ENCODE data around the gene TRPM3.

The TRPM3 gene

GRCh38 chr9:71121275-71122021, at the start of gene TRPM3:
TSS of gene TRPM3 (minus strand) at chr9:71121621. CDS start at chr9:71121354, 267 bp downstream.
- no peak for DNase-seq

DNA sequence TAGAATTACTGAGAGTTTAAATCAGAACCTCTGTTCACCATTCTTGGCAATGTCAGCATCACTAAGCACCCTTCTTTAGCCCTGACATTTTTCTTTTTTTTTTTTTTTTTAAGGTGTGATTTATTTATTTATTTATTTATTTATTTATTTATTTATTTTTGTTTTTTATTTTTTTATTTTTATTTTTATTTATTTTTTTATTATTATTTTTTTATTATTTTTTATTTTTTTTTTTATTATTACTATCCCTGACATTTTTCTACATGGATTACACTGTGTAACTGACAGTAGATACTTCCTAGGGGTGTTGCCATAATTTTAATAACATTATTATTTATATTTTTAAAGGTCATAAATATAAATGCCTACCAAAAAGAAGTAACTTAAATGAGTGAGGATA, 47.0 kb upstream of the TRPM3 start:
- no peak for DNase-seq

GRCh38 chr9:71162126-71162525, 40.7 kb upstream of the TRPM3 start:
- no peak for DNase-seq

DNA sequence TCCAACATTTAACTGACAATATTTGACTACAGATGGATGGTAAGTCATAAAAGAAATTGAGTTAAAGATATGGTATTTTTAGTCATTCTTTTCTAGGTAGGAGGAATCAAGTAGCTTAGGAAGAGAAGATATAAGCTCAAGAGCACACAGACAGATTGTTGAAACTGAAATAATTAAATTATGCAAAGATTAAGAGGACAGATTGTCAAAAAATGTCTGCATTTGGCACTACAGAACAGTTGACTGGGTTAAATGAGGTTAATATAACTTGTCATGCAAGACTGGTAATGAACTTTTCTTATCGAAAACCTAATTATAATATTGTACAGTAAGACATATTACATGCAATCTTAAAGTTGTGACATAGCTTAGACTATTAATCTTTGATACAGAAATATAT, 36.3 kb upstream of the TRPM3 start:
- DNase-seq = no peak

- no peak for DNase-seq
Observed at GRCh38 chr9:71147368-71147767, 25.9 kb upstream of the TRPM3 start.

- no peak for DNase-seq
Observed at GRCh38 chr9:71146511-71146910, 25.1 kb upstream of the TRPM3 start.

- no peak for DNase-seq
Observed at GRCh38 chr9:71145179-71145578, 23.8 kb upstream of the TRPM3 start.

DNA sequence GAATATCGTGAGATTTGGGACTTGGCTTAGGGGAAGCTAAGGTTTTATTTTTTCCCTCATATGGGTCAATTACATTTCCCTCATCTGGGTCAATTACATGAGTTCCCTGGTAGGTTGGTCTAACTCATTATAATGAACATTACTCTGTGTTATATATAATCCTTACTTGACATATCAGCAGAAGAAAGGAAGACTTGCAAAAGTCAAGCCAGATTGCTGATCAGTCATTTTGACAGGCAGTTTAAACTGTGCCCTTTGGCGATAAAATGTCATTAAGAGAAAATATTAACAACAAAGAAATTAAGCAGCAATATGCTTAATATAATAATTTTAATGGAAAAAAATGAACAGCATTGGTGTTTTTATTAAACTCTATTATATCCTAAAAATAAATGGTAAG, 23.1 kb upstream of the TRPM3 start:
- DNase-seq = no peak

DNA sequence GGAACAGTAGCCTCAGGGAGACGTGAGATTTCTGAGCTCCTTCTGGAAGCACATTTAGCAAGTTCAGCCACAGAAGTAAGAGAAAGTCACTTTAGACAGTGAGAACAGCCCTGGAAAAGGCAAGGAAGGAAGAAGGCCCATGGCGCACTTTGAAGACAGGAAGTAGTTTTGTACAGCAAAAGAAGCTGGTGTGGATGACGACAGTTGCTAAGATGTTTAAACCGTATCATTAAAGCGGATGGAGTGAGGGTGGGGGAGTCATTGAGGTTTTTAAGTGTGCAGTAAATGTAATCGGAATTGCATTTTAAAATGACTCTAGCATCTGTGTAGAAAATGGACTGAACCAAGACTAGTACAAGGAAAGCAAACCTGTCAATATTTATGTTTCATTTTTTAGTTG, 15.3 kb upstream of the TRPM3 start:
- no peak for DNase-seq

- no peak for DNase-seq
Observed at GRCh38 chr9:71131145-71131544, 9.7 kb upstream of the TRPM3 start.

DNA sequence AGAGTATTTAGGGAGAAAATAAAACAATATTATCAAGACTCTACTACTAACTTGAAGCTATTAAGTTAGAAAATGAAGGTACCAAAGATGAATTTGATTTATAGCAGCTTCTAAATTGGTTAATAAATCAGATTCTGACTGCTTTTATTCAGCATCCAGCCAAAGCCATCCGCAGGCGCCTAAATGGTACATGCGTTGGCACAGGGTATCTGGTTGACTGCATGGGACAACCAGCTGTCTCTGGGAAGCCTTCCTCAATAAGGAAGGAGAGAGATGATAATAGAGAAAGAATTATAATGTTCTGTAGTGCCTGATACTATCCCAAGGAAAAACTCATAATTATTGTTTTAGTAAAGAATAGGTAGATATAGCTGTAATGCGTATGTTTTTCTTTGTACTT, 9.1 kb upstream of the TRPM3 start:
- DNase-seq = no peak

GRCh38 chr9:71128796-71129195, 7.4 kb upstream of the TRPM3 start:
- no peak for DNase-seq

DNA sequence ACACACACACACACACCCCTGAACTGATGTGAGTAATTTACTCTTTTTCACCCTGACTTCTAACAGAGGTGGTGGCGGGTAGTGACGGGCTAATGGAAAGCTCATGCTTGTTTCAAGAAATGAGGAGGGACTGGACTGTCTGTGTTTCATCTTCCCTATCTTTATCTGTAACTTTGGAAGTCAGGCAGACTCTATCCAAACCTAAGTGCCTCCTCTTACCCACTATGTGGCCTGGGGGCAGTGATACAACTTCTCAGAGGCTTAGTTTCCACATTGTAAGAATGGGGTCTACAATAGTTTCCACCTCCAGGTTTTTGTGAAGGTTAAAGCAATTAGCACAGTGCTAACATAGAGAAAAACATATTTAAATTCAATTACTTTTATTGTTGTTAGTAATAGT, 5.9 kb upstream of the TRPM3 start:
- DNase-seq = no peak

GRCh38 chr9:71122421-71122820, 1.0 kb upstream of the TRPM3 start:
- no peak for DNase-seq

- no peak for DNase-seq
Observed at GRCh38 chr9:71122022-71122275, 528 bp upstream of the TRPM3 start.

DNA sequence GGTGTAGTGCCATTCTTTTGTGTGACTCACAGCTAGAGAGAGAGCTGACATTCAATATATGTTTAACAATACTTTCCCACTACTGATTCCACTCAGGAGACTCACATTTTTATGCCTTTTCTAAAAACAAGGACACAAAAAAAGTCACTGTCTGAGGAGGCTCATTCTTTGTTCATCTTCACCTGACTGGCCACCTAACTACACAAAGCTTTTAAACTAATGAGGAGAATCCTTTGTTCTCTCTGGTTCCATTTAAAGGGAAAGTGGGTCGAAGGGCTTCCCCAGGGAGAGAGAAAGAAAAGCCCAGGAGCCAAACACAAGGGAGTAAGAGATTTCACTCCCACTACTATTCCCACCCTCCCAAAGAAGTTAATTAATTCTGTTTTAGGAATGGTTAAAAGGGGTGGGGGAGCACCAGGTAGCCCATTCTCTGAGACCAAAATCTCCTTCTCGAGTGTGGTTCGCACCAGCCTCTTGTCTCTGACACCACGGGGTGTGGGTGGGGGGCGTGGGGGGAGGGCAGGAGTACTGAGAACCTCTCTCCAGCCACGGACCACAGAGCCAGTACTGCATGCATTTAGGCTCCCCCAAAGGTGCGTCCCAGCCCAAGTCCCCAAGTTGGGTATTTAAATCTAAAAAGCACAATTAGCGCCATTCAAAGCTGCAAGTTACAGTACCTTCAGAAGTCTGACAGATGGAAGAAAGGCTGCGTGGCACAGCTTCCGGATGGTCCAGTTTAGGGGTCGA, 747 bp downstream of the TRPM3 start:
- no peak for DNase-seq

- DNase-seq = no peak
Observed at GRCh38 chr9:71119746-71120145, 1.7 kb downstream of the TRPM3 start.

GRCh38 chr9:71118324-71118723, 3.1 kb downstream of the TRPM3 start:
- no peak for DNase-seq

DNA sequence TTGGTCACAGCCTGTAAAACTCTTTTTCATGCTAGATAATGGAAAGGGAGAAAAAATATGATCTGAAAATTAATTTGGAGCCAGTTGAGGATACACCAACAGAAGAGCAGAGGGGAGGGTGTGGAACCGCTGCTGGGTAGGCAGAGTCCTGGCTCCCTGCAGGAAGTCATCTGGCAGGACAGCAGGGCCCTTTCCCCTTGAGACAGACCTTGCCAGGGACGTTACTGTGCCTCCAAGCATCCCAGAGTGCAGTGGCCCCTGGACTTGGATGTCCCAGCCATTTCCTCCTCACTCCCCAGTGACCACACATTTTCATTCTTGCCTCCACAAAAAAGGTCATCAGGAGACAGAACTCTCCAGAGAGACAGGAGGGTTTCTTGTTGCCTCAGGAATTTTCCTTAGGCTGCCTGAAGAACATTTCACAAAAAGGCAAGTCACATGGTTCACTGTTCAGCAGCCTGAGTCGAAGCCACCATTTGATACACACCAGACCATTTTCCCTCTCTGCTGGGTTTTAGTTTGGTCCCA, 5.9 kb downstream of the TRPM3 start:
- DNase-seq = no peak

DNA sequence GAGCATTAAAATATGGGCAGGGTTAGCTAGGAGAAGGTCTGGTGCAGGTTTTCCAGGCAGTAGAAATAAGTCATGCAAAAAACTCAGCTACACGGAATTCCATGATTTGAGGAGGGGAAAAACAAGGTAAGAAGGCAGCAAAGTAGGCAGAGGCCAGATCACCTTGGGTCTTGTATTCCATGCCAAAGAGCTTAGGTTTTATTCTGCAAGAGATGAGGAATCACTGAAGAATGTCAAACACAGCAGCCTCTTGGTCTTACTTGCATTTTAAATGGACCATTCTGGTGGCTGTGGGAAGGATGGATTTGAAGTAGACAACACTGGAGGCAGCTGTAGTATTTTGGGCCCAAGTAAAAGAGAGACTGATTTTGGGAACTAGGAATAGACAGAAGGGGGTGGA, 8.6 kb downstream of the TRPM3 start:
- DNase-seq = no peak

DNA sequence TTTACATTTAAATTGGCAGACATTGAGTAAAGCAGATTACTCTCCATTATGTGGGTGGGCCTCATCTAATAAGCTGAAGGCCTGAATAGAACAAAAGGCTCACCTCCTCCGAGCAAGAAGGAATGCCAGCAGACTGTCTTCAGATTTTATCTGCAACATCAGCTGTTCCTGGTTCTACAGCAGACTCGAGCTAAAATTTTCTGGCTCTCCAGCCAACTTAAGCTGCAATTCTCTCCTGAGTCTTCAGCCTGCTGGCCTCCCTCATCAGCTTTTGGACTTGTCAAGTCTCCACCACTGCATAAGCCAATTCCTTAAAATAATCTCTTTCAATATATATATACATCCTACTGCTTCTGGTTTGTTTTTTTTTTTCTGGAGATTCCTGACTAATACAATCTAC, 12.5 kb downstream of the TRPM3 start:
- DNase-seq = no peak

DNA sequence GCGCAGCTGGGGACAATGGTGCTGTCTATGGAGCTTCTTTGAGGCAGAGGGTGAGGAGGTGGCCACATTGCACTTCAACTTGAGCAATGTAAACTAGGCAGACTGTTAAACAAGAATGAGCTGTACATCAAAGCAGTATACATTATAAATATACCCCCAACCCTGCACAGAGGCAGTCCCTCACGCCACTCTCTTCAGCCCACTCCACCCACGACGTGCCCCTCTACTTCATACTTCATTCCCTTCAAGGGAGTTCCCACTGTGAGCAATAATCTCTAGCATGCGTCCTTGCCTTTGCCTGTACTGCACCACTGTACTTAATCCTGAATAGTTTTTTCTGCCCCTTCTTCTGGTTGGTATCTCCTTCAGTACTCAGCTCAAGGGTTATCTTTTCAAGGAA, 14.4 kb downstream of the TRPM3 start:
- no peak for DNase-seq

GRCh38 chr9:71105192-71105591, 16.2 kb downstream of the TRPM3 start:
- DNase-seq = no peak

DNA sequence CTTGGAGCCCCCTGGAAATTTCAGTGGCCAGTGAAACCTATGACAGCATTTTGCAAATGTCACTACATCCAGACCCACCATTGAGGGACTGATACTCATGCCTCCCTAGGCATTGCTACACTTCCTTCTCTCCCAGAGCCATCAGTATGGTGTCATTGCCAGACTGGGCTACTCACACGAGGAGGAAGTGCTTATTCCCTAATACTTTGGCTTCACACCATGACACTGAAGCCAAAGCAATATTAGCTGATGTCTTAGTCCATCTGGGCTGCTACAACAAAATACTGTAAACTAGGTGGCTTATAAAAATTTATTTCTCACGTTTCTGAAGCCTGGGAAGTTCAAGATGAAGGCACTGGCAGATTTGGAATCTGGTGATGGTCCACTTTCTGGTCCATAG, 22.6 kb downstream of the TRPM3 start:
- DNase-seq = no peak

DNA sequence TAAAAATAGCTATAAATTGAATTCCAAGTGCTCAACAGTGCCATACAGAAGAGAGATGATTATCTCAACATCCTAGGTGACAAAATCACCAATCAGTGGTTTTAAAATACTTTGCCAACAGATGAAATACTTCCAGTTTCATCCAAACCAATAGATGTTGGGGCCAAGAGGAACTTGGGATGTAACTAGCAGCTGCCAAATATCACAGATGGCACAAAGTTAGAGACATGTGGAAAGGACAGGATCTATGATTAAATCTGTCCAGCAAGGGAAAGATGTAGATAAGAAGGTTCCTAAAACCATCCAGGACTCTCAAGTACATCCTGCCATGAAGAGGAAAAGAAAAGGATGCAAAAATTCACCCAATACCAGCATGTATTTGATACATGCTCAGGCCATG, 23.8 kb downstream of the TRPM3 start:
- DNase-seq = no peak
